ENCODE data around the gene SIN3A. TPM values are rescaled to one million over a fixed set of nuclear protein-coding genes. Genes with fewer than 3 reads are reported as not detected.

SIN3A gene
- total and polyA plus RNA-seq, 9 of the 15 experiments (the other 6 are each of a cell fraction or from before 2014, with no cell fraction given), result 11.1 to 70.3 (median 25.3) TPM

- TF ChIP-seq ZNF175 (CRISPR knock-in tag; IDR thresholded peaks at IDR 0.05; ENCODE audit: low read depth) (no peak), POLR2H (tag; IDR thresholded peaks at IDR 0.05; ENCODE audit: low read depth) (peak; percentile 89), E2F6 (IDR thresholded peaks at IDR 0.05; ENCODE audit: borderline replicate concordance in 1 of 2, extremely low read depth in 1 of 2, insufficient read depth in 1 of 2, insufficient read length in 1 of 2, low read depth in 1 of 2, low read length in 1 of 2, poor library complexity in 1 of 2, severe bottlenecking in 1 of 2) (peak; percentile 4 to 9), ZBED1 (IDR thresholded peaks at IDR 0.05) (peak; percentile 75; the same call in 1 of the 2 replicates), CHAMP1 (IDR thresholded peaks at IDR 0.05) (no peak), ZNF253 (CRISPR knock-in tag; conservative IDR thresholded peaks at IDR 0.05) (no peak), PRPF4 (IDR thresholded peaks at IDR 0.05; ENCODE audit: insufficient read depth, low read depth, low read length, poor library complexity, severe bottlenecking) (peak; percentile 76), GTF2E2 (tag; IDR thresholded peaks at IDR 0.05) (peak; percentile 95), ARNT (IDR thresholded peaks at IDR 0.05) (peak; percentile 56 to 62; a peak in 1 of 4 replicates), RB1 (IDR thresholded peaks at IDR 0.05; ENCODE audit: low read depth) (peak; percentile 81; the same call in 1 of the 2 replicates), ETS1 (conservative IDR thresholded peaks at IDR 0.05; ENCODE audit: control insufficient read depth, low read depth, low read length) (peak; percentile 72), MBD2 (IDR thresholded peaks at IDR 0.05; ENCODE audit: borderline replicate concordance, low read depth) (peak; percentile 72), EP300 (IDR thresholded peaks at IDR 0.05; ENCODE audit: low read length) (peak; percentile 21), KDM4B (IDR thresholded peaks at IDR 0.05; ENCODE audit: borderline replicate concordance in 2 of 2, low read depth in 1 of 2) (peak in 1 of 2 experiments; percentile 90; a peak in 1 of 4 replicates), ELF2 (CRISPR knock-in tag; IDR thresholded peaks at IDR 0.05) (peak; percentile 87), ZNF717 (CRISPR knock-in tag; IDR thresholded peaks at IDR 0.05) (no peak), TRIM24 (IDR thresholded peaks at IDR 0.05) (peak in 1 of 2 experiments; percentile 99; a peak in 2 of 4 replicates)
These were observed 83.4 kb downstream of the SIN3A start, which contains the start of gene MAN2C1 (continued) for GRCh38 chr15:75367913-75368688.

Data from K562 (cell line).